Kidney epithelial cell (primary cell): ENCODE measurements around the gene G3BP1. TPM values are rescaled to one million over a fixed set of nuclear protein-coding genes. Genes with fewer than 3 reads are reported as not detected.

Source experiments
- DNase-seq: peaks from one replicate; pipeline ENCODE4 v3.0.0-alpha.2; 2010; ENCODE audit warnings: low read depth
- H3K27me3 ChIP-seq: 2 replicates; pipeline ENCODE4 v1.6.0; 2011; ENCODE audit warnings: low read length; ENCODE audit not compliant: control insufficient read depth, insufficient read depth
- H3K36me3 ChIP-seq: 2 replicates; pipeline ENCODE4 v1.5.1; 2011; ENCODE audit warnings: low read length; ENCODE audit not compliant: control insufficient read depth, insufficient read depth
- H3K4me3 ChIP-seq: 2 replicates; pipeline ENCODE4 v1.5.1; 2011; ENCODE audit warnings: low read depth, mild to moderate bottlenecking, control low read depth, low read length
- total RNA-seq: library from RNA; depleted of rRNA; stranded (reverse); fragments of >200 nt; gene quantifications from 2 replicates; pipeline ENCODE4 v1.2.3, GENCODE V29; 2015
- TF ChIP-seq, protein P1 (sequence below): IDR thresholded peaks from 2 replicates; pipeline ENCODE4 v1.5.1; 2011; ENCODE audit warnings: mild to moderate bottlenecking, moderate library complexity, low read length, control low read depth, inconsistent platforms; ENCODE audit not compliant: insufficient read depth, poor library complexity, severe bottlenecking

G3BP1 gene
- total RNA-seq, 1 donor from 2014 or later: 154 TPM

DNA sequence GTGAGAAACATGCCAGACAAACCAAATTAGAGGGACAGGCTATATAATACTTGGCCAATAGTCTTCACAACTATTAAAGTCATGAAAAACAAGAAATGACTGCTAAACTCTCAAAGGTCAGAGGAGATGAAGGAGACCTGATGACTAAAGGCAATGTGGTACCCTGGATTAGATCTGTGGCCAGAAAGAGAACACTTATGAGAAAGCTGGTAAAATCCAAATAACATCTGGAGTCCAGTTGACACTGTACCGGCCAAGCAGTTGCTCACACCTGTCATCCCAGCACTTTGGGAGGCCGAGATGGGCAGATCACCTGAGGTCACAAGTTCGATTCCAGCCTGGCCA, 37.7 kb upstream of the G3BP1 start:
- Histone ChIP-seq H3K4me3 (no peak overlapping the region), H3K36me3 (no peaks in the 10 kb centered on the region), H3K27me3 (no peaks in the 10 kb centered on the region)
- no peak for DNase-seq
- TF ChIP-seq, protein P1, sequence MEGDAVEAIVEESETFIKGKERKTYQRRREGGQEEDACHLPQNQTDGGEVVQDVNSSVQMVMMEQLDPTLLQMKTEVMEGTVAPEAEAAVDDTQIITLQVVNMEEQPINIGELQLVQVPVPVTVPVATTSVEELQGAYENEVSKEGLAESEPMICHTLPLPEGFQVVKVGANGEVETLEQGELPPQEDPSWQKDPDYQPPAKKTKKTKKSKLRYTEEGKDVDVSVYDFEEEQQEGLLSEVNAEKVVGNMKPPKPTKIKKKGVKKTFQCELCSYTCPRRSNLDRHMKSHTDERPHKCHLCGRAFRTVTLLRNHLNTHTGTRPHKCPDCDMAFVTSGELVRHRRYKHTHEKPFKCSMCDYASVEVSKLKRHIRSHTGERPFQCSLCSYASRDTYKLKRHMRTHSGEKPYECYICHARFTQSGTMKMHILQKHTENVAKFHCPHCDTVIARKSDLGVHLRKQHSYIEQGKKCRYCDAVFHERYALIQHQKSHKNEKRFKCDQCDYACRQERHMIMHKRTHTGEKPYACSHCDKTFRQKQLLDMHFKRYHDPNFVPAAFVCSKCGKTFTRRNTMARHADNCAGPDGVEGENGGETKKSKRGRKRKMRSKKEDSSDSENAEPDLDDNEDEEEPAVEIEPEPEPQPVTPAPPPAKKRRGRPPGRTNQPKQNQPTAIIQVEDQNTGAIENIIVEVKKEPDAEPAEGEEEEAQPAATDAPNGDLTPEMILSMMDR: no peak

GRCh38 chr5:151735646-151736045, 36.1 kb upstream of the G3BP1 start:
- DNase-seq: no peak
- Histone ChIP-seq H3K4me3 (no peak overlapping the region), H3K36me3 (no peaks in the 10 kb centered on the region), H3K27me3 (no peaks in the 10 kb centered on the region)
- TF ChIP-seq, protein P1: no peak

GRCh38 chr5:151737431-151737830, 34.3 kb upstream of the G3BP1 start:
- H3K4me3 ChIP-seq: no peak overlapping the region
- TF ChIP-seq, protein P1: no peak
- H3K27me3 ChIP-seq: no peaks in the 10 kb centered on the region
- H3K36me3 ChIP-seq: no peaks in the 10 kb centered on the region
- no peak for DNase-seq

DNA sequence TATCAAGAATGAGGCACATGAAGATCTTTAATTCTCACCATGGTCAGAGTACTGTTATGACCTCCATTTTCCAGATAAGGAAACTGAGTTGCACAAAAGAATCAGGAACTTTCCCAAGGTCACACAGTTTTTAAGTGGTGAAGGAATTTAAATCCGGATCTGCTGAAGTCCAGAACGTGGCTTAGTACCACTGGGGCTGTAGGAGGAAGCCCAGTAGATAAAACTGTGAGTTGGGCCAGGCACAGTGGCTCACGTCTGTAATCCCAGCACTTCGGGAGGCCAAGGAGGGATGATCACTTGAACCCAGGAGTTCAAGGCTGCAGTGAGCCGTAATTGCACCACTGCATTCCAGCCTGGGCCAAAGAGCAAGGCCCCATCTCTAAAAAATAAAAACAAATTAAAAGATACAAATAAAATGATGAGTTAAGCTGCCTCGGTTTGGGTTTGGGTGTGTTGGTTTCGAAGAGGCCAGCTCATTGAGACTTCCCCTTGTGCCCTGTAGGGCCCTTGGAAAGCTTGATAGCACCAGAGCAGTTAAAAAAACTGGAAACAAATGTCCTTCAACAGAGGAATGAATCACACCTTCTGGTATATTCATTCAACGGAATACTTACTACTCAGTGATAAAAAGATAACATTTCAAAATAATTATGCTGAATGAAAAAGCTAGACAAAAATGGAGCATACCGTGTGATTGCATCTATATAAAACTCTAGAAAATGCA, 33.5 kb upstream of the G3BP1 start:
- Histone ChIP-seq H3K36me3 (no peaks in the 10 kb centered on the region), H3K4me3 (no peak overlapping the region), H3K27me3 (no peaks in the 10 kb centered on the region)
- no peak for DNase-seq
- TF ChIP-seq, protein P1: no peak

- TF ChIP-seq, protein P1: no peak
- no peaks in the 10 kb centered on the region for H3K27me3 ChIP-seq
- DNase-seq: no peak
- no peak overlapping the region for H3K4me3 ChIP-seq
- H3K36me3 ChIP-seq: no peaks in the 10 kb centered on the region
Observed at GRCh38 chr5:151739395-151739794, 32.4 kb upstream of the G3BP1 start.

DNA sequence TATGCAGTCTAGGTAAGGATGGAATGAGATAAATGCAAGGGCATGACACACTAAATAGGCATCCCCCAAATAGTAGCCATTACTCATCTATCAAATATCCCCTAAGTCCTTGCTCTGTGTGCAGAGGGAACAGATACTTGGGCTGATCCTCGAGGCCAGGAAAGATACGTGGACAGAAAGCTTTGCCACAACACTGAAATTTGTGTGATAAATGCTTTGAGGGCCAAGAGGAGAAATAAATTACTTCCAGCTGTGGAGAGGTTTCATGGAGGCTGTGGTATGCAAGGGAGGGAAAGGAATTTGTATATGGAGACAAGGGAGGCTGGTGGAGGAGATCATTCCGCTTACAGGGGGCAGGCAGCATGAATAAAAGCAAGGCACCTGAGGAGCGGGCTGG, 31.8 kb upstream of the G3BP1 start:
- no peaks in the 10 kb centered on the region for H3K27me3 ChIP-seq
- no peaks in the 10 kb centered on the region for H3K36me3 ChIP-seq
- TF ChIP-seq, protein P1: no peak
- DNase-seq: peak; percentile 56
- no peak overlapping the region for H3K4me3 ChIP-seq
